ENCODE results near the gene NFIX. TPM values are rescaled to one million over a fixed set of nuclear protein-coding genes. Genes with fewer than 3 reads are reported as not detected.
A peak's percentile ranks its signal among the peaks of the same experiment; 100 is the strongest.

The NFIX gene
- total and polyA plus RNA-seq, 9 of the 15 experiments (the other 6 are each of a cell fraction or from before 2014, with no cell fraction given): 0.28 to 26.8 (median 5.4) TPM

GRCh38 chr19:13104360-13104847 lies 109.1 kb downstream of the NFIX start (continued):
- 0 out of 2 replicates have a peak, but pooled peaks have one; percentile 29 for TF ChIP-seq ZNF609 (CRISPR knock-in tag; IDR thresholded peaks at IDR 0.05; ENCODE audit: borderline replicate concordance)
- peak; percentile 43; the same call in 1 of the 2 replicates for TF ChIP-seq BRD4 (IDR thresholded peaks at IDR 0.05)
- TF ChIP-seq POLR2A (conservative IDR thresholded peaks at IDR 0.05): peak; percentile 62
- peak; percentile 78 for TF ChIP-seq L3MBTL2 (IDR thresholded peaks at IDR 0.05)
- TF ChIP-seq EGR1 (conservative IDR thresholded peaks at IDR 0.05): peak; percentile 35
- TF ChIP-seq NUFIP1 (IDR thresholded peaks at IDR 0.05; ENCODE audit: partially characterized antibody): peak; percentile 54
- TF ChIP-seq ZNF511 (CRISPR knock-in tag; IDR thresholded peaks at IDR 0.05): peak; percentile 38; the same call in 1 of the 2 replicates
- no peak for TF ChIP-seq ZNF24 (IDR thresholded peaks at IDR 0.05)
- peak; percentile 77; the same call in 1 of the 2 replicates for TF ChIP-seq HDGF (IDR thresholded peaks at IDR 0.05)
- peak; percentile 53; the same call in 1 of the 2 replicates for TF ChIP-seq KLF13 (tag; IDR thresholded peaks at IDR 0.05; ENCODE audit: borderline replicate concordance, low read depth)
- peak; percentile 42; the same call in 1 of the 2 replicates for TF ChIP-seq DEAF1 (CRISPR knock-in tag; IDR thresholded peaks at IDR 0.05)
- TF ChIP-seq ID3 (CRISPR knock-in tag; IDR thresholded peaks at IDR 0.05): no peak
- 0 out of 2 replicates have a peak, but pooled peaks have one; percentile 68 for TF ChIP-seq ID3 (tag; IDR thresholded peaks at IDR 0.05)
- no peak for TF ChIP-seq HMGN3 (IDR thresholded peaks at IDR 0.05; ENCODE audit: borderline replicate concordance, extremely low read depth, insufficient read length, low read depth, low read length)
- TF ChIP-seq SMAD4 (CRISPR knock-in tag; conservative IDR thresholded peaks at IDR 0.05): peak; percentile 82; the same call in 1 of the 2 replicates
- TF ChIP-seq CREB3 (tag; conservative IDR thresholded peaks at IDR 0.05; ENCODE audit: low read depth): 0 out of 2 replicates have a peak, but pooled peaks have one; percentile 37
- peak; percentile 76 to 82 for TF ChIP-seq NRF1 (conservative IDR thresholded peaks at IDR 0.05 in 1 of 2, IDR thresholded peaks at IDR 0.05 in 1 of 2)
- peak; percentile 99 for TF ChIP-seq MAZ (CRISPR knock-in tag; conservative IDR thresholded peaks at IDR 0.05 in 1 of 2, IDR thresholded peaks at IDR 0.05 in 1 of 2)
- peak; percentile 46; the same call in 1 of the 2 replicates for TF ChIP-seq GATAD2B (IDR thresholded peaks at IDR 0.05; ENCODE audit: borderline replicate concordance)
- TF ChIP-seq GTF2F1 (IDR thresholded peaks at IDR 0.05; ENCODE audit: low read depth, low read length): no peak
- TF ChIP-seq SIN3B (IDR thresholded peaks at IDR 0.05; ENCODE audit: low read depth): peak; percentile 45; the same call in 1 of the 2 replicates
